B cell (primary cell): ENCODE measurements around the gene L3MBTL4.

Experiments
- EZH2 ChIP-seq: IDR thresholded peaks from 2 replicates; pipeline ENCODE4 v1.6.1; 2012; ENCODE audit warnings: borderline replicate concordance, low read depth, mild to moderate bottlenecking, moderate library complexity, low read length; ENCODE audit not compliant: insufficient read depth, poor library complexity, severe bottlenecking
- TF ChIP-seq, protein P1 (sequence below): fragments of 200-600 bp; IDR thresholded peaks from one replicate; pipeline ENCODE4 v1.8.0; 2022; ENCODE audit warnings: antibody characterized with exemption, mild to moderate bottlenecking

- TF ChIP-seq, protein P1, sequence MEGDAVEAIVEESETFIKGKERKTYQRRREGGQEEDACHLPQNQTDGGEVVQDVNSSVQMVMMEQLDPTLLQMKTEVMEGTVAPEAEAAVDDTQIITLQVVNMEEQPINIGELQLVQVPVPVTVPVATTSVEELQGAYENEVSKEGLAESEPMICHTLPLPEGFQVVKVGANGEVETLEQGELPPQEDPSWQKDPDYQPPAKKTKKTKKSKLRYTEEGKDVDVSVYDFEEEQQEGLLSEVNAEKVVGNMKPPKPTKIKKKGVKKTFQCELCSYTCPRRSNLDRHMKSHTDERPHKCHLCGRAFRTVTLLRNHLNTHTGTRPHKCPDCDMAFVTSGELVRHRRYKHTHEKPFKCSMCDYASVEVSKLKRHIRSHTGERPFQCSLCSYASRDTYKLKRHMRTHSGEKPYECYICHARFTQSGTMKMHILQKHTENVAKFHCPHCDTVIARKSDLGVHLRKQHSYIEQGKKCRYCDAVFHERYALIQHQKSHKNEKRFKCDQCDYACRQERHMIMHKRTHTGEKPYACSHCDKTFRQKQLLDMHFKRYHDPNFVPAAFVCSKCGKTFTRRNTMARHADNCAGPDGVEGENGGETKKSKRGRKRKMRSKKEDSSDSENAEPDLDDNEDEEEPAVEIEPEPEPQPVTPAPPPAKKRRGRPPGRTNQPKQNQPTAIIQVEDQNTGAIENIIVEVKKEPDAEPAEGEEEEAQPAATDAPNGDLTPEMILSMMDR, result no peak
- no peak for TF ChIP-seq EZH2
Observed at GRCh38 chr18:6039055-6039454, 375.7 kb downstream of the L3MBTL4 start.
